ENCODE data around the gene TLCD3B.

The TLCD3B gene

GRCh38 chr16:29987371-29988085 lies 43.5 kb downstream of the TLCD3B start:
- DNase-seq, result no peak

GRCh38 chr16:29986931-29987330 lies 44.1 kb downstream of the TLCD3B start:
- DNase-seq, result no peak

GRCh38 chr16:29986231-29986630 lies 44.8 kb downstream of the TLCD3B start:
- DNase-seq, result no peak

- no peak for DNase-seq
These were observed 45.7 kb downstream of the TLCD3B start for GRCh38 chr16:29985271-29985811.

GRCh38 chr16:29984764-29985147 lies 46.3 kb downstream of the TLCD3B start:
- DNase-seq, result no peak

- DNase-seq, result no peak
These were observed 46.8 kb downstream of the TLCD3B start for GRCh38 chr16:29984137-29984763.

- DNase-seq, result no peak
These were observed 47.5 kb downstream of the TLCD3B start for GRCh38 chr16:29983420-29984136.

- no peak for DNase-seq
These were observed 48.3 kb downstream of the TLCD3B start for GRCh38 chr16:29982560-29983419.

GRCh38 chr16:29978564-29979270 lies 52.4 kb downstream of the TLCD3B start:
- DNase-seq, result no peak

GRCh38 chr16:29978081-29978480 lies 53.0 kb downstream of the TLCD3B start:
- no peak for DNase-seq

GRCh38 chr16:29977063-29977825 lies 53.8 kb downstream of the TLCD3B start:
- DNase-seq, result no peak

- no peak for DNase-seq
These were observed 55.1 kb downstream of the TLCD3B start for GRCh38 chr16:29975811-29976511.

- DNase-seq, result no peak
These were observed 55.9 kb downstream of the TLCD3B start for GRCh38 chr16:29975134-29975538.

All from NCI-H524 (cell line).